Cardiac fibroblast (primary cell): ENCODE data around the gene WDR54.

Experiments used
- DNase-seq, 2 donors: peaks; one replicate each; pipeline versions ENCODE4 v3.0.0 to v3.0.0-alpha.2; 2010; ENCODE audit warnings: low read depth in 2 of 2
- H3K4me3 ChIP-seq, 2 donors: replicated peaks in 1 of 2; 1 replicate in 1 of 2; 2 replicates in 1 of 2; pipeline ENCODE4 v1.5.1; 2011; ENCODE audit warnings: low read depth in 2 of 2, low read length in 2 of 2, mild to moderate bottlenecking in 2 of 2, moderate library complexity in 1 of 2
- TF ChIP-seq, protein P1 (sequence below): IDR thresholded peaks from one replicate; pipeline ENCODE4 v1.5.1; 2011; ENCODE audit warnings: low read depth, mild to moderate bottlenecking, low read length, inconsistent platforms

Gene WDR54

DNA sequence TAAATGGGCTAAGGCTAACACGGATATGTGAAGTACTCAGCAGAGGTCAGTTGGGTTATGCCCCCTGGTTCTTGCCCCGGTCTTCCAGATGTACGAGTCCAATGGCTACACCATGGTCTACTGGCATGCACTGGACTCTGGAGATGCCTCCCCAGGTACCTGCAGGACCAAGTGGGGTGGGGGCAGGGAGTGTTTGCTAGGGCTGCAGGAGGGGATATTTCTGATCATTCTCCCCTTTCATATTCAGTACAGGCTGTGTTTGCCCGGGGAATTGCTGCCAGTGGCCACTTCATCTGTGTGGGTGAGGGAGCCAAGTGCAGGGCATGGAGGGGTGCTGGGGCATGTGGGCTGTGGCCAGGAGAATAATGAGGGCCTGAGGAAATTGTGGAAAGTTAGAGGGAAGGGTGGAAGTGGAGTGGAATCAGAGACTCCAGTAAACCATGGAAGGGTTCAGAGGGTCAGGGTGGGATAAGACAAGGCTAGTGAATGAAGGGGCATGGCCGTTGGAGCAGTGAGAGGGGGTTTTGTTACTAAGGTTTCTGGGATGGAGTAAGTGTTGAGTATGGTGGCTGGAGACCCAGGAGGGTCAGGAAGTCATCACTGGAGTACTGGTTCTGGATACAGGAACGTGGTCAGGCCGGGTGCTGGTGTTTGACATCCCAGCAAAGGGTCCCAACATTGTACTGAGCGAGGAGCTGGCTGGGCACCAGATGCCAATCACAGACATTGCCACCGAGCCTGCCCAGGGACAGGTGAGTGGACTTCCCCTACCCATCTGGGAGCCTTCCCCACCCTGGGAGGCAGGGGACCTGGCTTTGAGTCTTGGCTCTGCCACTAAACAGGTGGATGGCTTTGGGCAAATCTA lies 1.9 kb downstream of the WDR54 start:
- DNase-seq: no peak

DNA sequence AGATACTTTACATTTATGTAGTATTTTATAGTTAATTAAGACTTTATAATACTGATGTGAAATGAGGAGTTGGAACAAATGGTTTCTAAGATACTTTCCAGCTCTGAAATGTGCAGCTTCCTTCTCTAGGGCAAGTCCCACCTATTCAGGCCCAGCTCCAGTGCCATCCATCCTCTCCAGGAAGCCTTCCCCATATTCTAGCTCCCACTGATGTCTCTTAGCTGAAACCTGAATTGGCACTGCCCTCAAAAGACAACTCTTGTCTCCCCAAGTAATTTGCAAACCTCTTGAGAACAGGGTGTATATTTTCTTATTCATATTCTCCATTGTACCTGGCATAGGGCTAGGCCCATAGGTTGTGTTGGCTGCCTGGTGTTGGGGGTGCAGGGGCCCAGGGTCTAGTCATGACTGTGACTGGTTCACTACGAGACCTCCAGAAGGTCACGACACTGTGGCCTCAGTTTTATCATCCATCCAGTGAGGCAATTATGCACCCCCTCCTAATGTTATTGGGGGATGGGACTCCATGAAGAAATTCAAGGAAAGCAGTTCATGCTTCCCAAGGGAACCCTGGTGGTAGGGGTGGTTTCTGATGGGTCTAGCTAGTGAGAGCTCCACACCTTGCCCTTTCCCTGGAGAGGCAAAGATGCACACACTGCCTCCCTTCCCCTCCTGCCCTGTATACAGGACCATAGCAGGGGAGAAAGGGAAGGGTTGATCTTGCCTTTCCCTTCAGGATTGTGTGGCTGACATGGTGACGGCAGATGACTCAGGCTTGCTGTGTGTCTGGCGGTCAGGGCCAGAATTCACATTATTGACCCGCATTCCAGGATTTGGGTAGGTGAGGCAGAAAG lies 2.8 kb downstream of the WDR54 start:
- no peak for DNase-seq
- H3K4me3 ChIP-seq: no peak overlapping the region
- TF ChIP-seq, protein P1, sequence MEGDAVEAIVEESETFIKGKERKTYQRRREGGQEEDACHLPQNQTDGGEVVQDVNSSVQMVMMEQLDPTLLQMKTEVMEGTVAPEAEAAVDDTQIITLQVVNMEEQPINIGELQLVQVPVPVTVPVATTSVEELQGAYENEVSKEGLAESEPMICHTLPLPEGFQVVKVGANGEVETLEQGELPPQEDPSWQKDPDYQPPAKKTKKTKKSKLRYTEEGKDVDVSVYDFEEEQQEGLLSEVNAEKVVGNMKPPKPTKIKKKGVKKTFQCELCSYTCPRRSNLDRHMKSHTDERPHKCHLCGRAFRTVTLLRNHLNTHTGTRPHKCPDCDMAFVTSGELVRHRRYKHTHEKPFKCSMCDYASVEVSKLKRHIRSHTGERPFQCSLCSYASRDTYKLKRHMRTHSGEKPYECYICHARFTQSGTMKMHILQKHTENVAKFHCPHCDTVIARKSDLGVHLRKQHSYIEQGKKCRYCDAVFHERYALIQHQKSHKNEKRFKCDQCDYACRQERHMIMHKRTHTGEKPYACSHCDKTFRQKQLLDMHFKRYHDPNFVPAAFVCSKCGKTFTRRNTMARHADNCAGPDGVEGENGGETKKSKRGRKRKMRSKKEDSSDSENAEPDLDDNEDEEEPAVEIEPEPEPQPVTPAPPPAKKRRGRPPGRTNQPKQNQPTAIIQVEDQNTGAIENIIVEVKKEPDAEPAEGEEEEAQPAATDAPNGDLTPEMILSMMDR: no peak

More for the DNA sequence above, 1.9 kb downstream of the WDR54 start:
- no peak overlapping the region for H3K4me3 ChIP-seq
- TF ChIP-seq, protein P1: no peak

DNA sequence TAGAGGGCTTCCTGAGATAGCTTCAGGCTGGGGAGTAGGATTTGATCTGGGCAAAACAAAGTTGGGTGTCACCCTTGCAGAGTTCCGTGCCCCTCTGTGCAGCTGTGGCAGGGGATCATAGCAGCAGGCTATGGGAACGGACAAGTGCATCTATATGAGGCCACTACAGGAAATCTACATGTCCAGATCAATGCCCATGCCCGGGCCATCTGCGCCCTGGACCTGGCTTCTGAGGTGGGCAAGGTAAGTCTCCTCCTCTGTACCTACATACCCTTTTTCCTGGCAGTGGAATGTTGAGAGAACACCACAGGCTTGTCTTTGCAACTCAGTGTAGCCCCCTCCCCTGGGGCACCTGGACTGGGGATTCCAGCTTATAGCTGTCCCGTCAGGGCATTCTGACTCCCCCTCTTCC lies 3.5 kb downstream of the WDR54 start:
- TF ChIP-seq, protein P1: no peak
- no peak for DNase-seq

DNA sequence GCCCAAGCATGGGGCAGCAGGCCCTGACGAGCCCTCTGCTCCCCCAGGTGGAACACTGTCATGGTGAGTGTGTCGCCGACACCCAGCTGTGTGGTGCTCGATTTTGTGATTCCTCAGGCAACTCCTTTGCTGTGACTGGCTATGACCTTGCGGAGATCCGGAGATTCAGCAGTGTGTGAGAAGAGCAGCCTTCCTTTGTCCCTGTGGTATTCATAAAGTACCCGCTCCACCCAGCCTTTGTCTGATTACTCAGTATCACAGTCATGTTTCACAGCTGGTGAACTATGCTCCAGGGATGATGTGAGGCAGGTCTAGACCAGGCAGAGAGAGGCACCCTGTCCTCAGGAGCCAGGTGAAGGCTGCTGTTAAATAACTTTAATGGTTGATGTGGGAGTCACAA lies 4.0 kb downstream of the WDR54 start:
- TF ChIP-seq, protein P1: no peak
- H3K4me3 ChIP-seq: no peak overlapping the region
- DNase-seq: no peak

More for the DNA sequence above, 3.5 kb downstream of the WDR54 start:
- no peak overlapping the region for H3K4me3 ChIP-seq

GRCh38 chr2:74426181-74426758 lies 4.7 kb downstream of the WDR54 start:
- TF ChIP-seq, protein P1: no peak
- no peak for DNase-seq
- no peak overlapping the region for H3K4me3 ChIP-seq

GRCh38 chr2:74427551-74427950 lies 6.0 kb downstream of the WDR54 start:
- no peak for DNase-seq
- TF ChIP-seq, protein P1: no peak

More at GRCh38 chr2:74427551-74427950, 6.0 kb downstream of the WDR54 start:
- no peak overlapping the region for H3K4me3 ChIP-seq
